IMR-90 (cell line): ENCODE data around the gene INSR. TPM values are rescaled to one million over a fixed set of nuclear protein-coding genes. Genes with fewer than 3 reads are reported as not detected.

Experiments
- ATAC-seq: fragments of 200-7000 bp; cut with Tn5 transposase; 2 replicates; pipeline ENCODE4 v1.9.1; 2020; ENCODE audit warnings: low read depth, mild to moderate bottlenecking, moderate library complexity
- BruUV-seq: library from RNA; stranded (reverse); fragments of 400-500 nt; replicated peaks from 2 replicates; lab custom pipeline; 2021; lab: Mats Ljungman, UMichigan
- CTCF ChIA-PET: fragments of 300-600 bp; formaldehyde crosslinking; extraction: SDS; loops from one replicate; lab custom pipeline; 2021; ENCODE audit warnings: antibody characterized with exemption; lab: Yijun Ruan, JAX
- POLR2A ChIA-PET: fragments of 300-600 bp; sonication (Branson Sonifier 250); formaldehyde crosslinking; loops from one replicate; lab custom pipeline; 2022; ENCODE audit warnings: antibody characterized with exemption; ENCODE audit not compliant: unreplicated experiment; lab: Charles Lee
- DNase-seq: peaks from one replicate; pipeline ENCODE4 v3.0.0; 2013
- H2AFZ ChIP-seq: replicated peaks from 2 replicates; pipeline ENCODE3; 2013; ENCODE audit warnings: low read length, mild to moderate bottlenecking; ENCODE audit not compliant: poor library complexity
- H2AK5ac ChIP-seq: 2 replicates; pipeline ENCODE4 v1.6.1; 2013; ENCODE audit warnings: low read depth, low read length, inconsistent platforms
- H2AK9ac ChIP-seq: replicated peaks from 2 replicates; pipeline ENCODE3; 2013; ENCODE audit warnings: mild to moderate bottlenecking, low read depth, low read length, moderate library complexity; ENCODE audit not compliant: poor library complexity
- H2BK120ac ChIP-seq: 2 replicates; pipeline ENCODE4 v1.6.1; 2013; ENCODE audit warnings: low read depth, low read length, inconsistent platforms
- H2BK15ac ChIP-seq: 3 replicates; pipeline ENCODE4 v1.6.1; 2013; ENCODE audit warnings: low read depth, low read length, inconsistent platforms
- H2BK20ac ChIP-seq: 2 replicates; pipeline ENCODE4 v1.6.1; 2013; ENCODE audit warnings: low read depth, mild to moderate bottlenecking, inconsistent platforms, low read length, moderate library complexity
- H2BK5ac ChIP-seq: 2 replicates; pipeline ENCODE4 v1.6.1; 2013; ENCODE audit warnings: mild to moderate bottlenecking, low read depth, low read length, inconsistent platforms; ENCODE audit not compliant: poor library complexity, severe bottlenecking
- H3K14ac ChIP-seq: replicated peaks from 2 replicates; pipeline ENCODE4 v1.6.1; 2013; ENCODE audit warnings: low read depth, low read length, inconsistent platforms
- H3K18ac ChIP-seq: 2 replicates; pipeline ENCODE4 v1.6.1; 2013; ENCODE audit warnings: low read depth, low read length, control low read depth
- H3K23ac ChIP-seq: 2 replicates; pipeline ENCODE4 v1.6.1; 2013; ENCODE audit warnings: low read depth, low read length, inconsistent platforms
- H3K27ac ChIP-seq: 2 replicates; pipeline ENCODE4 v1.5.1; 2013; ENCODE audit warnings: mild to moderate bottlenecking, control low read depth, low read length; ENCODE audit not compliant: insufficient read depth
- H3K27me3 ChIP-seq: 2 replicates; pipeline ENCODE4 v1.6.1; 2013; ENCODE audit warnings: low read length; ENCODE audit not compliant: control insufficient read depth, insufficient read depth
- H3K36me3 ChIP-seq: 2 replicates; pipeline ENCODE4 v1.6.1; 2013; ENCODE audit warnings: low read length, mixed read lengths; ENCODE audit not compliant: control insufficient read depth, insufficient read depth
- H3K4ac ChIP-seq: 2 replicates; pipeline ENCODE4 v1.6.1; 2013; ENCODE audit warnings: low read depth, low read length, inconsistent platforms
- H3K4me1 ChIP-seq: 2 replicates; pipeline ENCODE4 v1.6.1; 2013; ENCODE audit warnings: low read length, mixed read lengths; ENCODE audit not compliant: control insufficient read depth, insufficient read depth
- H3K4me2 ChIP-seq: 2 replicates; pipeline ENCODE4 v1.6.1; 2013; ENCODE audit warnings: low read depth, mild to moderate bottlenecking, control low read depth, low read length, moderate library complexity
- H3K4me3 ChIP-seq: 2 replicates; pipeline ENCODE4 v1.5.1; 2013; ENCODE audit warnings: low read depth, mild to moderate bottlenecking, control low read depth, low read length, moderate library complexity; ENCODE audit not compliant: insufficient read depth
- H3K56ac ChIP-seq: 2 replicates; pipeline ENCODE4 v1.6.1; 2013; ENCODE audit warnings: low read length, inconsistent platforms; ENCODE audit not compliant: insufficient read depth; ENCODE audit errors: extremely low read depth
- H3K79me1 ChIP-seq, 2 experiments: 2 replicates each; pipeline ENCODE4 v1.6.1; 2013; ENCODE audit warnings: low read length in 2 of 2, inconsistent platforms in 1 of 2, low read depth in 1 of 2
- H3K9ac ChIP-seq: 2 replicates; pipeline ENCODE4 v1.6.1; 2013; ENCODE audit warnings: low read depth, low read length, control low read depth
- H3K9me1 ChIP-seq: 2 replicates; pipeline ENCODE4 v1.6.1; 2013; ENCODE audit warnings: low read length, inconsistent platforms; ENCODE audit not compliant: insufficient read depth
- H3K9me3 ChIP-seq: 2 replicates; pipeline ENCODE4 v1.6.1; 2013; ENCODE audit warnings: low read length; ENCODE audit not compliant: control insufficient read depth, insufficient read depth
- H4K20me1 ChIP-seq: 2 replicates; pipeline ENCODE4 v1.6.1; 2013; ENCODE audit warnings: low read length, inconsistent platforms; ENCODE audit not compliant: insufficient read depth
- H4K5ac ChIP-seq: 2 replicates; pipeline ENCODE4 v1.6.1; 2013; ENCODE audit warnings: mild to moderate bottlenecking, low read depth, low read length, control low read depth
- H4K8ac ChIP-seq, 2 experiments: 2 replicates each; pipeline ENCODE4 v1.6.1; 2013; ENCODE audit warnings: low read depth in 2 of 2, low read length in 2 of 2, control low read depth in 1 of 2, inconsistent platforms in 1 of 2
- H4K91ac ChIP-seq: 2 replicates; pipeline ENCODE4 v1.6.1; 2013; ENCODE audit warnings: low read depth, low read length, inconsistent platforms; ENCODE audit not compliant: insufficient read depth
- CEBPB ChIP-seq: IDR thresholded peaks from 2 replicates; pipeline ENCODE4 v1.6.1; 2012; ENCODE audit warnings: low read depth, low read length, improper control_type of control experiment
- CHD1 ChIP-seq: IDR thresholded peaks from 2 replicates; pipeline ENCODE4 v1.6.1; 2012; ENCODE audit warnings: low read depth, low read length, improper control_type of control experiment
- MAFK ChIP-seq: IDR thresholded peaks from 2 replicates; pipeline ENCODE4 v1.6.1; 2012; ENCODE audit warnings: low read depth, low read length, improper control_type of control experiment
- RCOR1 ChIP-seq: IDR thresholded peaks from 2 replicates; pipeline ENCODE4 v1.6.1; 2012; ENCODE audit warnings: mild to moderate bottlenecking, low read length, improper control_type of control experiment; ENCODE audit not compliant: insufficient replicate concordance
- WGBS, 2 experiments: methylation state at CpG; one replicate each; pipeline versions ENCODE4 v1.1.5 to v1.1.7; 2013; ENCODE audit warnings: missing lambda C conversion rate in 2 of 2; ENCODE audit not compliant: insufficient read length in 1 of 2; ENCODE audit errors: extremely low coverage in 2 of 2; 5-methylcytosine and 5-hydroxymethylcytosine counted together
- dilution Hi-C: fragments of 300-500 bp; cut with HindIII; formaldehyde crosslinking; loops from one replicate; pipeline ENCODE4 v1.14.3; 2018; ENCODE audit warnings: low sequenced_read_pairs; ENCODE audit not compliant: unreplicated experiment
- in situ Hi-C: fragments of 300-500 bp; cut with MboI; formaldehyde crosslinking; loops from 3 replicates; pipeline ENCODE4 v1.14.3; 2019; ENCODE audit warnings: low sequenced_read_pairs, inconsistent platforms, mixed read lengths
- intact Hi-C: fragments of 100-400 bp; cut with micrococcal nuclease; formaldehyde crosslinking; loops from 2 replicates; pipeline ENCODE4 v1.10.0; 2022
- polyA plus RNA-seq, 3 experiments: library from polyadenylated mRNA; depleted of rRNA; stranded (reverse); fragments of >200 nt; gene quantifications; 2 replicates each; pipeline ENCODE4 v1.2.3, GENCODE V29; 2012; ENCODE audit warnings: low replicate concordance in 1 of 3
- total RNA-seq: library from RNA; depleted of rRNA; stranded (reverse); fragments of >200 nt; gene quantifications from 2 replicates; pipeline ENCODE4 v1.2.3, GENCODE V29; 2012

The INSR gene
- total and polyA plus RNA-seq, 2 of the 4 experiments (the other 2 are of a cell fraction): 2.8 to 7.9 TPM

GRCh38 chr19:7083076-7083956 is 210.9 kb downstream of the INSR start:
- Histone ChIP-seq H2BK20ac (no peak overlapping the region), H3K4me2 (no peak overlapping the region), H3K36me3 (peaks cover 69% of the 10 kb centered on the region), H3K79me1 (no peaks in the 10 kb centered on the region; a peak in 2 of 4 replicates), H2AK5ac (no peak overlapping the region), H3K4me3 (no peak overlapping the region), H3K27me3 (no peaks in the 10 kb centered on the region), H4K91ac (no peak overlapping the region), H3K56ac (no peak overlapping the region), H4K5ac (no peak overlapping the region), H3K4ac (no peak overlapping the region), H3K23ac (no peak overlapping the region), H3K14ac (no peak overlapping the region), H2BK15ac (no peak overlapping the region), H3K27ac (no peak overlapping the region), H2BK120ac (no peak overlapping the region), H2AFZ (no peak overlapping the region), H3K4me1 (no peaks in the 10 kb centered on the region), H4K20me1 (no peaks in the 10 kb centered on the region), H3K9ac (no peak overlapping the region), H3K9me1 (no peaks in the 10 kb centered on the region), H2AK9ac (no peak overlapping the region), H3K18ac (no peak overlapping the region), H4K8ac (no peak overlapping the region), H3K9me3 (peaks cover 89% of the 10 kb centered on the region), H2BK5ac (no peak overlapping the region)
- CTCF ChIA-PET: interaction anchor here (0.6 kb wide), 1 partner anchor 11 kb away, joined by 5 read pairs; no protein-coding TSS in a partner anchor
- DNase-seq (peak; percentile 38), ATAC-seq (no peak)
- in situ Hi-C loops (no loop called here), intact Hi-C loops (no loop called here), dilution Hi-C loops (no loop called here)
- TF ChIP-seq CEBPB (no peak), MAFK (no peak), RCOR1 (peak; percentile 92), CHD1 (no peak)
- WGBS, 2 experiments: 100% methylated on average over 2 of the region's 15 CpGs; no CpG with 5 or more reads in 1 of the 2 experiments
- POLR2A ChIA-PET: no interaction called here
- no TSS peak for BruUV-seq
